Activated CD8-positive, alpha-beta memory T cell treated with anti-CD3 and anti-CD28 coated beads for 36 hours (primary cell): Measurements from ENCODE around the gene TOMM40L. TPM values are rescaled to one million over a fixed set of nuclear protein-coding genes. Genes with fewer than 3 reads are reported as not detected.
"Not testable (repeated sequence)": the region's sequence is repeated elsewhere in the genome, so short reads cannot be mapped to it uniquely, and the experiment has no call there.

Source experiments
- CTCF ChIA-PET: fragments of 350-600 bp; sonication (Branson Sonifier 250); formaldehyde crosslinking; loops from one replicate; lab custom pipeline; 2021; ENCODE audit warnings: antibody characterized with exemption; lab: Charles Lee
- POLR2A ChIA-PET: fragments of 350-600 bp; sonication (Branson Sonifier 250); formaldehyde crosslinking; loops from one replicate; lab custom pipeline; 2021; ENCODE audit warnings: antibody characterized with exemption; lab: Charles Lee
- total RNA-seq, 2 experiments: library from RNA; stranded (reverse); gene quantifications; one replicate each; pipeline ENCODE4 v1.2.3, GENCODE V29; 2021

Gene TOMM40L
- total RNA-seq, 2 experiments from 2014 or later = 23.7 to 25.1 TPM

DNA sequence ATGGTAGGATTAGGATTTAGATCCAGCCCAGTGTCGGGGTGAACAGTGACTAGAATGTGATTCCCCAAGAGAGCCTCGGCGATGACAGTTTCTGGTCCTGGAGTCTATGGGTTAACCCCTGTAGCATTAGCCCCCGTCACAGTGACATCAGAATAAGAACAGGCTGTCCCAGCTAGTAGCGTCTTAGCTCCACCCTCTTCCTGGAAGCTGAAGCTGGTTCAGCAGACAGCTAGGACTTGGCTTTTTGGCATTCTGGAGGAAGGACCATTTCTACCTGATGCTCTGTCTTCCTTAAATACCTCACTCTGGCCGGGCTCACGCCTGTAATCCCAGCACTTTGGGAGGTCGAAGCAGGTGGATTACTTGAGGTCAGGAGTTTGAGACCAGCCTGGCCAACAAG, 18.7 kb upstream of the TOMM40L start:
- ChIA-PET CTCF (interaction anchor here (1.0 to 7.2 kb wide), 3 partner anchors 9 to 19 kb away, joined by 4 to 56 read pairs (median 12); partner anchors contain the start of genes APOA2, FCER1G and TOMM40L), POLR2A (no interaction called here)

GRCh38 chr1:161209790-161210409, 16.0 kb upstream of the TOMM40L start:
- CTCF ChIA-PET = interaction anchor here (1.0 to 5.8 kb wide), 4 partner anchors 8 to 104 kb away, joined by 3 to 46 read pairs (median 4); partner anchors contain the start of genes APOA2, NDUFS2, SDHC and TOMM40L
- POLR2A ChIA-PET = interaction anchor here (0.5 kb wide), 1 partner anchor 90 kb away, joined by 5 read pairs; no protein-coding TSS in a partner anchor

DNA sequence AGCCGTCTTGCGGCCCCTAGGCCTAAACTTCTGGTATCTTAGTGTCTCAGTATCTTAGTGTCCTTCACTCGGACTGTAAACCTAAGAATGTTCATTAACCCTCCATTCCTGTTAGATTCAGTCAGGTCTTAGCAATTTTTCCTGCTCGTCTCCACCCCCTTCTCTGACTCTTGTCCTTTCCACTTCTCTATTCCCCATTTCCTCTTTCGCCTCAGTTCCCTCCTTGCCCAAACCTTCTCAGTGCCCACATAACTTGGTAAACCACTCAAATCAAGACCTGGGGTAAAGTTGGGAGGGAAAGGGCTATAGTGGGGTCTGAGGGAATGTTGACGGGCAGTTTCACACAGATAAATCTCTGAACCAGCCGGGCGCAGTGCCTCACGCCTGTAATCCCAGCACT, 11.5 kb upstream of the TOMM40L start:
- ChIA-PET POLR2A (no interaction called here), CTCF (interaction anchor here (3.3 kb wide), 1 partner anchor 12 kb away, joined by 15 read pairs; the partner anchor contains the start of gene TOMM40L)

- CTCF ChIA-PET = interaction anchor here (1.1 to 3.3 kb wide), 4 partner anchors 9 to 174 kb away, joined by 3 to 15 read pairs (median 8); partner anchors contain the start of gene TOMM40L
Measured at GRCh38 chr1:161215076-161215475, 10.8 kb upstream of the TOMM40L start, which contains the start of gene FCER1G. Gene FCER1G, plus strand, starts transcription at chr1:161215295. Its CDS starts 27 bp downstream, at chr1:161215322.

DNA sequence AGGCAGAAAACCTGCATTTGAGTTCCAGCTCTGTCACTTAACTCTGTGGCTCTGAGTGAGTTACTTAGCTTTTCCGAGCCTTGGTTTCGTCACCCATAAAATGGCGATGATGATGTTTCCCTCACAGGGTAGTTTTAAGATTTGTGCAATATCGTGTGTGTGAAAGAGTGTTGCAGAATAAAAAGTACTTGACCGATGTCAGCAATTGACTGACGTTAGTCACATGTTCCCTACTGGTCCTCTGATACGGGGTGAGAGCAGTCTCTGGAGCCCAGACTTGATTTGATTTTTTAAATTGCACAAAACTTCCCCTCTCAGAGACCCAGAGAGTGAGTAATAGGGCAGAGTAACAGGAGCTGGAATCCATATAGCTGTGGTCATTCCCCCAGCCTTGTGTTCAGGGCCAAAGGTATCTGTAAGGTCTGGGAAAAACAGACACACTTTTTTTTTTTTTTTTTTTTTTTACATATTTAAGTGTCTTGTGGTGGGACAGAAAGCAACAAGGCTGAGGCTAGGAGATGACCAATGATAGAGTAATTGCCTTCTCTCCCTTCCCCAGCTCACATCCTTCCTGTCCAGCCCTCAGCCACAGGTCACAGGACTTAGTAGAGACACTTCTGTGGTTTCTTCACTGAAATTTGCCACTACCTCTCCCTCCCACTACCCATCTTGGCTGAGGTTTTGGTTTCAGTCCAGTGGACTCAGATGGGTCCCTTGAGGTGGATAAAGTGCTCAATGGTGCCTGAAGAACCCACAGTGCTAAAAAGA, 8.7 kb upstream of the TOMM40L start:
- CTCF ChIA-PET = interaction anchor here (0.6 to 3.3 kb wide), 5 partner anchors 9 to 50 kb away, joined by 3 to 15 read pairs (median 4); partner anchors contain the start of gene TOMM40L
- POLR2A ChIA-PET = interaction anchor here (0.5 to 0.6 kb wide), 2 partner anchors 37 to 172 kb away, joined by 3 to 4 read pairs; no protein-coding TSS in a partner anchor

More at GRCh38 chr1:161215076-161215475, 10.8 kb upstream of the TOMM40L start, which contains the start of gene FCER1G:
- POLR2A ChIA-PET = no interaction called here

GRCh38 chr1:161217831-161218230, 8.0 kb upstream of the TOMM40L start:
- CTCF ChIA-PET = interaction anchor here (2.6 to 3.3 kb wide), 2 partner anchors 9 to 10 kb away, joined by 6 to 15 read pairs; partner anchors contain the start of gene TOMM40L
- POLR2A ChIA-PET = no interaction called here

DNA sequence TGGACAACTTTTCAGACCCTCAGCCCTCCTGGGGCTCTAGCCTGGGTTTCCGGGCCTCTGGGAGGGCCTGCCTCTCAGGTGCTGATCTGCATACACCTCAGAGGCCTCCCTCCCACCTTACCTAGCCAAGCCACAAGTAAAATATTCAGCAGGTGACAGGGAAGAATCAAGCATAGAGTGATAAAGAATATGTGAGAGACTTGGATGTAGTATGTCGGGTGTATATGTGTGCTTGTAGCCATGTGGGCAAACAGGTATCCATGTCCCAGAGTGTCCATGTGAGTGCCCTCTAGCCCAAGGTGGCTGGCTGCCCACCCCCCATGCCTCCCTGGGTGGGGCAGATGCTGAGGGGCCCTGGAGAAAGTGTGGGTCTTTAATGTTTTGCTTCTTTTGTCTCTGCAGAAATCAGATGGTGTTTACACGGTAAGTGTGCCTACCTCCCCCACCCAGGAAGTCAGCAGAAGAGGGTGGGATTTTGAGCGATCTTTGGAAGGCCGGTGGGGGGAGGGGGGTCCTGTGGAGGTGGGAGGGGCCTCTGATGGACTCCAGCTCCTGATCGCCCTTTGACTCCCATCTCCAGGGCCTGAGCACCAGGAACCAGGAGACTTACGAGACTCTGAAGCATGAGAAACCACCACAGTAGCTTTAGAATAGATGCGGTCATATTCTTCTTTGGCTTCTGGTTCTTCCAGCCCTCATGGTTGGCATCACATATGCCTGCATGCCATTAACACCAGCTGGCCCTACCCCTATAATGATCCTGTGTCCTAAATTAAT, 7.4 kb upstream of the TOMM40L start:
- ChIA-PET CTCF (interaction anchor here (1.0 to 2.6 kb wide), 4 partner anchors 10 to 164 kb away, joined by 3 to 6 read pairs (median 3); no protein-coding TSS in a partner anchor), POLR2A (no interaction called here)

GRCh38 chr1:161219078-161219892, 6.6 kb upstream of the TOMM40L start:
- POLR2A ChIA-PET = no interaction called here
- CTCF ChIA-PET = interaction anchor here (1.0 to 2.6 kb wide), 4 partner anchors 9 to 163 kb away, joined by 3 to 6 read pairs (median 3); no protein-coding TSS in a partner anchor

DNA sequence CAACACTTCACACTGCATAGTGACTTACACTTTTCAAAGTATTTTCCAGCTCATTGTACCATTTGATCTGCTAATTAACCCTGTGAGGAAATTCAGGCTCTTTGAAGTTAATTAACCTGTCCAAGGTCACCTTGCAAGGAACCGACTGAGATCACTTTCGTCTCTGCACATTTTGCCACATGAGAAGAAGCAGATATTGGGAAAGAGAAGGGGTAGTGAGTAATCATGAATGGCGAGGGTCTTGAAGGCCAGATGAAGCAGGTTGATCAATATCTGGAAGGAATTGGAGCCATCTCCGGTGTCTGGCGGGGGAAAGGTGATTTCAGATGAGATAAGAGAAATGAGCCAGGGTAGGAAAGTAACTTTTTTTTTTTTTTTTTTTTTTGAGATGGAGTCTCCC, 5.9 kb upstream of the TOMM40L start:
- POLR2A ChIA-PET = no interaction called here

GRCh38 chr1:161222175-161223019, 3.5 kb upstream of the TOMM40L start:
- POLR2A ChIA-PET = no interaction called here
- CTCF ChIA-PET = interaction anchor here (0.6 to 7.2 kb wide), 6 partner anchors 11 to 218 kb away, joined by 3 to 56 read pairs (median 10); partner anchors contain the start of gene NDUFS2

More for the DNA sequence above, 5.9 kb upstream of the TOMM40L start:
- CTCF ChIA-PET = interaction anchor here (0.9 to 2.6 kb wide), 3 partner anchors 8 to 162 kb away, joined by 3 to 6 read pairs (median 3); no protein-coding TSS in a partner anchor

DNA sequence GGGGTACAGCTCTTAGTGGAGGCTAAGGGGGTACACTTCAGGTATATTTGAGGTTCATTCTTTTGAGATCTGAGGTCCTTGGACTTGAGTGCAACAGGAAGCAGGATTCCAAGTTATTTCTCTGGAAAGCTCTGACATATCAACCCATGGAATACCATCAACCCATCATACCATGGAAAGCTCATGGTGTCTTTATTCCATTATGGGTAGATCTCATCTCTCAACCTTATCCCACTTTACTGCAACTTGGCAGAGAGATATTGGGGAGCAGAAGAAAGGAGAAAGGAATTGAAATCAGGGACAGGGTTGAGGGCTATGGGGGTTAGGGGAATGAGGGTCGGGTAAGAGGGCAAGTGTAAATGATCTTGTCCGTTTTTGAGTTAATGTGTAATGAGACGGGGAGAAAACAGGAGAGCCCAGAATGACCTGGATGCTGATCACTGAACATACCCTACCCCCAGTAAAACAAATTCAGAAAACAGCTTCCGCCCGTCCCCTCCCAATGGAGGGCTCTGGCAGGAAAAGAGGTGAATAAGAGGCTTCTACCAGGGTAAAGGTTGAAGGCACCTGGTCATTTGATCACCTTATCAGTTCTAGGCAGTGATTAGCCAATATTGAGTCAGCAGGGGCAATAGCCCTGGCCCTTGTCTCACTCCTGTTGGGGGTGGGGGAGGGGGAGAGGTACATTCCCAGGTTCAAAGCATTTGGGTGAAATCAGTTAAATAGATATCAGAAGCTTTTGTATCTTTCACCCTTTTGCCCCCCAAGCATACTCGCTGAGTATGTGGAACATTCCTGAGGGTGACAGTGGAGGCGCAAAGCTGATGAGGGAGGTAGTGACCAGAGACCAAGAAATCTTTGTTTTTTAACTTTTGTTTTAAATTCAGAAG, 1.8 kb upstream of the TOMM40L start:
- ChIA-PET POLR2A (no interaction called here), CTCF (interaction anchor here (0.7 to 7.9 kb wide), 7 partner anchors 8 to 216 kb away, joined by 3 to 56 read pairs (median 23); partner anchors contain the start of genes FCER1G and NDUFS2)

- POLR2A ChIA-PET = not testable (repeated sequence)
- CTCF ChIA-PET = interaction anchor here (0.7 to 7.9 kb wide), 9 partner anchors 9 to 158 kb away, joined by 3 to 56 read pairs (median 9); partner anchors contain the start of genes B4GALT3, FCER1G, NDUFS2 and PPOX
Measured at GRCh38 chr1:161224695-161225087, 1.2 kb upstream of the TOMM40L start.

GRCh38 chr1:161225178-161225533, 704 bp upstream of the TOMM40L start:
- ChIA-PET CTCF (interaction anchor here (0.7 to 7.9 kb wide), 26 partner anchors 9 to 486 kb away, joined by 3 to 56 read pairs (median 4); partner anchors contain the start of genes ADAMTS4, B4GALT3, CFAP126 and FCER1G), POLR2A (interaction anchor here (0.7 to 1.5 kb wide), 8 partner anchors 9 to 81 kb away, joined by 3 to 10 read pairs (median 6); partner anchors contain the start of genes NDUFS2 and PPOX)

- ChIA-PET POLR2A (interaction anchor here (0.6 to 1.5 kb wide), 8 partner anchors 10 to 99 kb away, joined by 3 to 10 read pairs (median 6); partner anchors contain the start of genes NDUFS2 and PPOX), CTCF (interaction anchor here (0.7 to 7.9 kb wide), 26 partner anchors 10 to 213 kb away, joined by 3 to 56 read pairs (median 6); partner anchors contain the start of genes ADAMTS4, B4GALT3, CFAP126 and FCER1G)
Measured at GRCh38 chr1:161226320-161226711, 456 bp downstream of the TOMM40L start.

- POLR2A ChIA-PET = no interaction called here
- CTCF ChIA-PET = interaction anchor here (0.7 to 7.9 kb wide), 16 partner anchors 10 to 163 kb away, joined by 3 to 56 read pairs (median 8); partner anchors contain the start of genes B4GALT3, FCER1G, NDUFS2 and NR1I3
Measured at GRCh38 chr1:161226759-161227158, 899 bp downstream of the TOMM40L start.
